PC-3 (cell line): ENCODE measurements around the gene RERE.

ENCODE experiments used
- EZH2 ChIP-seq: fragments of 300-600 bp; sonication (generic); IDR thresholded peaks from one replicate; pipeline ENCODE4 v1.6.1; 2017; ENCODE audit warnings: antibody characterized with exemption, mild to moderate bottlenecking, low read length; ENCODE audit not compliant: unreplicated experiment
- TF ChIP-seq, protein P1 (sequence below): fragments of 300-600 bp; sonication (generic); conservative IDR thresholded peaks from 2 replicates; pipeline ENCODE4 v1.5.1; 2017; ENCODE audit warnings: antibody characterized with exemption, low read depth, mild to moderate bottlenecking, low read length

DNA sequence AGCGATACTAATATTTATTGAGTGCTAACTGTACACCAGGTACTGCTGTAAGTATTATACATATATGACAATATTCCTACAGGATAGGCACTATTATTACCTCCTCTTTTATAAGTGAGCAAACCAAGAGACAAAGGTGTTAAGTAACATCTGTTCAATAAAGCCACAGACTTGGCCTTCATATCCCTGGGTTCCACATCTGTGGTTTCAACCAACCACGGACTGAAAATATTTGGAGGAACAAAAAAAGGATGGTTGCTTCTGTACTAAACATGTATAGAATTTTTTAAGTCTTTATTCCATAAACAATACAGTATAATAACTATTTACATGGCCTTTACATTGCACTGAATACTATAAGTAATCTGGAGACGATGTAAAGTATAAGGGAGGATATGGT, 95.1 kb downstream of the RERE start:
- TF ChIP-seq, protein P1, sequence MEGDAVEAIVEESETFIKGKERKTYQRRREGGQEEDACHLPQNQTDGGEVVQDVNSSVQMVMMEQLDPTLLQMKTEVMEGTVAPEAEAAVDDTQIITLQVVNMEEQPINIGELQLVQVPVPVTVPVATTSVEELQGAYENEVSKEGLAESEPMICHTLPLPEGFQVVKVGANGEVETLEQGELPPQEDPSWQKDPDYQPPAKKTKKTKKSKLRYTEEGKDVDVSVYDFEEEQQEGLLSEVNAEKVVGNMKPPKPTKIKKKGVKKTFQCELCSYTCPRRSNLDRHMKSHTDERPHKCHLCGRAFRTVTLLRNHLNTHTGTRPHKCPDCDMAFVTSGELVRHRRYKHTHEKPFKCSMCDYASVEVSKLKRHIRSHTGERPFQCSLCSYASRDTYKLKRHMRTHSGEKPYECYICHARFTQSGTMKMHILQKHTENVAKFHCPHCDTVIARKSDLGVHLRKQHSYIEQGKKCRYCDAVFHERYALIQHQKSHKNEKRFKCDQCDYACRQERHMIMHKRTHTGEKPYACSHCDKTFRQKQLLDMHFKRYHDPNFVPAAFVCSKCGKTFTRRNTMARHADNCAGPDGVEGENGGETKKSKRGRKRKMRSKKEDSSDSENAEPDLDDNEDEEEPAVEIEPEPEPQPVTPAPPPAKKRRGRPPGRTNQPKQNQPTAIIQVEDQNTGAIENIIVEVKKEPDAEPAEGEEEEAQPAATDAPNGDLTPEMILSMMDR = no peak
- TF ChIP-seq EZH2 = no peak
